Tibial artery (tissue), 4 donors: ENCODE data around the gene CANX.
"Not testable (repeated sequence)": the region's sequence is repeated elsewhere in the genome, so short reads cannot be mapped to it uniquely, and the experiment has no call there.

Experiments used
- DNase-seq, 2 donors: peaks; one replicate each; pipeline ENCODE4 v3.0.0-alpha.2; 2019
- H3K27ac ChIP-seq, 2 donors: fragments of 200-600 bp; sonication (generic) in 1 of 2; 1 replicate in 1 of 2; 2 replicates in 1 of 2; pipeline ENCODE4 v1.5.1; 2018 to 2019; ENCODE audit warnings: mild to moderate bottlenecking in 1 of 2
- H3K27me3 ChIP-seq, 2 donors: fragments of 200-600 bp; sonication (generic) in 1 of 2; one replicate each; pipeline versions ENCODE4 v1.5.1 to v1.6.0; 2016 to 2019
- H3K36me3 ChIP-seq, 3 donors: fragments of 200-600 bp; sonication (generic) in 2 of 3; one replicate each; pipeline ENCODE4 v1.5.1; 2016 to 2019; ENCODE audit warnings: mild to moderate bottlenecking in 2 of 3
- H3K4me1 ChIP-seq, 4 donors: fragments of 200-600 bp; sonication (generic) in 2 of 4; 1 replicate in 3 of 4; 2 replicates in 1 of 4; pipeline ENCODE4 v1.5.1; 2016 to 2019
- H3K4me3 ChIP-seq, 2 donors: fragments of 200-600 bp; sonication (generic) in 1 of 2; 1 replicate in 1 of 2; 2 replicates in 1 of 2; pipeline ENCODE4 v1.5.1; 2018 to 2019; ENCODE audit warnings: mild to moderate bottlenecking in 2 of 2
- H3K9me3 ChIP-seq, 3 donors: fragments of 200-600 bp; sonication (generic) in 1 of 3; one replicate each; pipeline ENCODE4 v1.5.1; 2016 to 2019
- CTCF ChIP-seq, 2 experiments: fragments of 200-600 bp in 1 of 2; fragments of 450-650 bp in 1 of 2; IDR thresholded peaks; one replicate each; pipeline ENCODE4 v1.5.1; 2017 to 2019; ENCODE audit warnings: antibody characterized with exemption in 2 of 2, mild to moderate bottlenecking in 1 of 2, moderate library complexity in 1 of 2
- intact Hi-C: fragments of 100-400 bp; cut with DNase I; formaldehyde crosslinking; loops from one replicate; pipeline ENCODE4 v1.15.0; 2023; ENCODE audit warnings: low total_unique reads

The CANX gene

GRCh38 chr5:179694561-179694960, 4.2 kb upstream of the CANX start:
- no peak for TF ChIP-seq CTCF (IDR thresholded peaks at IDR 0.05)
- Histone ChIP-seq H3K36me3 (no peaks in the 10 kb centered on the region), H3K4me1 (peaks cover 0 to 11% (median 8%) of the 10 kb centered on the region in 4 donors), H3K27me3 (no peaks in the 10 kb centered on the region), H3K4me3 (no peak overlapping the region), H3K27ac (no peak overlapping the region), H3K9me3 (no peaks in the 10 kb centered on the region)
- no peak for DNase-seq
- intact Hi-C loops = no loop called here

GRCh38 chr5:179696603-179697002, 2.2 kb upstream of the CANX start:
- TF ChIP-seq CTCF (IDR thresholded peaks at IDR 0.05) = no peak
- H3K4me3 ChIP-seq = no peak overlapping the region
- intact Hi-C loops = loop anchor here (5.0 kb wide), 1 partner anchor 161 kb away; the partner anchor contains the start of gene MRNIP
- H3K4me1 ChIP-seq = peaks cover 0 to 26% (median 15%) of the 10 kb centered on the region in 4 donors
- peak overlapping the region; percentile 96 to 99 for H3K27ac ChIP-seq
- H3K9me3 ChIP-seq = no peaks in the 10 kb centered on the region
- H3K36me3 ChIP-seq = no peaks in the 10 kb centered on the region
- no peaks in the 10 kb centered on the region for H3K27me3 ChIP-seq
- DNase-seq = no peak

- peaks cover 0 to 30% (median 17%) of the 10 kb centered on the region in 4 donors for H3K4me1 ChIP-seq
- H3K27ac ChIP-seq = peak overlapping the region; percentile 96 to 99
- no peaks in the 10 kb centered on the region for H3K9me3 ChIP-seq
- intact Hi-C loops = loop anchor here (5.0 kb wide), 1 partner anchor 160 kb away; the partner anchor contains the start of gene MRNIP
- no peak for TF ChIP-seq CTCF (IDR thresholded peaks at IDR 0.05)
- no peaks in the 10 kb centered on the region for H3K27me3 ChIP-seq
- DNase-seq = no peak
- no peak overlapping the region for H3K4me3 ChIP-seq
- peaks cover 0 to 3% (median 0%) of the 10 kb centered on the region in 3 donors for H3K36me3 ChIP-seq
These were observed 1.7 kb upstream of the CANX start for GRCh38 chr5:179697108-179697507.

- Histone ChIP-seq H3K4me1 (peaks cover 0 to 32% (median 19%) of the 10 kb centered on the region in 4 donors), H3K27ac (peak overlapping the region; percentile 96 to 99), H3K4me3 (peak overlapping the region; percentile 93 to 98)
- not testable (repeated sequence) for H3K36me3 ChIP-seq, H3K9me3 ChIP-seq, DNase-seq, H3K27me3 ChIP-seq
- intact Hi-C loops = loop anchor here (5.0 kb wide), 1 partner anchor 160 kb away; the partner anchor contains the start of gene MRNIP
These were observed 1.2 kb upstream of the CANX start for GRCh38 chr5:179697543-179697942.

GRCh38 chr5:179697993-179698934, 503 bp upstream of the CANX start:
- no peak for TF ChIP-seq CTCF (IDR thresholded peaks at IDR 0.05)
- Histone ChIP-seq H3K27ac (peak overlapping the region; percentile 99 to 100), H3K4me3 (peak overlapping the region; percentile 93 to 98), H3K9me3 (no peaks in the 10 kb centered on the region), H3K36me3 (peaks cover 0 to 11% (median 0%) of the 10 kb centered on the region in 3 donors), H3K27me3 (no peaks in the 10 kb centered on the region), H3K4me1 (peaks cover 0 to 39% (median 19%) of the 10 kb centered on the region in 4 donors)
- peak; percentile 99 to 100 for DNase-seq
- intact Hi-C loops = loop anchor here (5.0 kb wide), 1 partner anchor 159 kb away; the partner anchor contains the start of gene MRNIP
